Esophagus (tissue), 2 donors: Measurements from ENCODE around the gene WIZ. TPM values are rescaled to one million over a fixed set of nuclear protein-coding genes. Genes with fewer than 3 reads are reported as not detected.

Experiments
- H3K27ac ChIP-seq, 2 donors: one replicate each; pipeline ENCODE4 v1.5.1; 2013; ENCODE audit warnings: low read depth in 2 of 2, mild to moderate bottlenecking in 2 of 2, inconsistent platforms in 1 of 2, low read length in 1 of 2, moderate library complexity in 1 of 2
- H3K27me3 ChIP-seq, 2 donors: one replicate each; pipeline ENCODE4 v1.6.1; 2013; ENCODE audit warnings: low read length in 2 of 2, control low read depth in 1 of 2, mild to moderate bottlenecking in 1 of 2; ENCODE audit not compliant: insufficient read depth in 2 of 2, control insufficient read depth in 1 of 2
- H3K36me3 ChIP-seq, 2 donors: one replicate each; pipeline ENCODE4 v1.6.1; 2013; ENCODE audit warnings: low read length in 1 of 2; ENCODE audit not compliant: control insufficient read depth in 2 of 2, insufficient read depth in 2 of 2
- H3K4me1 ChIP-seq, 2 donors: one replicate each; pipeline ENCODE4 v1.6.1; 2013; ENCODE audit warnings: low read length in 1 of 2; ENCODE audit not compliant: control insufficient read depth in 2 of 2, insufficient read depth in 2 of 2
- H3K4me3 ChIP-seq, 2 donors: one replicate each; pipeline ENCODE4 v1.5.1; 2013; ENCODE audit warnings: low read length in 2 of 2, mild to moderate bottlenecking in 2 of 2, low read depth in 1 of 2, moderate library complexity in 1 of 2
- H3K9me3 ChIP-seq, 2 donors: one replicate each; pipeline ENCODE4 v1.6.1; 2013; ENCODE audit warnings: mild to moderate bottlenecking in 2 of 2, low read depth in 1 of 2, low read length in 1 of 2, moderate library complexity in 1 of 2; ENCODE audit not compliant: control insufficient read depth in 2 of 2, insufficient read depth in 1 of 2
- WGBS, 2 donors: extraction: QIAGEN DNeasy Blood & Tissue Kit; methylation state at CpG; one replicate each; pipeline ENCODE4 v1.1.7; 2013; 5-methylcytosine and 5-hydroxymethylcytosine counted together
- polyA plus RNA-seq, 2 donors: library from polyadenylated mRNA; stranded (reverse); fragments of 200-250 nt; gene quantifications; one replicate each; pipeline ENCODE4 v1.2.3, GENCODE V29; 2013
- donor health status: healthy with polysubstance abuse.
- donor health status: Bipolar disorder and iron deficiency.

The WIZ gene
- polyA plus RNA-seq, 2 donors = 17.4 to 17.5 TPM

DNA sequence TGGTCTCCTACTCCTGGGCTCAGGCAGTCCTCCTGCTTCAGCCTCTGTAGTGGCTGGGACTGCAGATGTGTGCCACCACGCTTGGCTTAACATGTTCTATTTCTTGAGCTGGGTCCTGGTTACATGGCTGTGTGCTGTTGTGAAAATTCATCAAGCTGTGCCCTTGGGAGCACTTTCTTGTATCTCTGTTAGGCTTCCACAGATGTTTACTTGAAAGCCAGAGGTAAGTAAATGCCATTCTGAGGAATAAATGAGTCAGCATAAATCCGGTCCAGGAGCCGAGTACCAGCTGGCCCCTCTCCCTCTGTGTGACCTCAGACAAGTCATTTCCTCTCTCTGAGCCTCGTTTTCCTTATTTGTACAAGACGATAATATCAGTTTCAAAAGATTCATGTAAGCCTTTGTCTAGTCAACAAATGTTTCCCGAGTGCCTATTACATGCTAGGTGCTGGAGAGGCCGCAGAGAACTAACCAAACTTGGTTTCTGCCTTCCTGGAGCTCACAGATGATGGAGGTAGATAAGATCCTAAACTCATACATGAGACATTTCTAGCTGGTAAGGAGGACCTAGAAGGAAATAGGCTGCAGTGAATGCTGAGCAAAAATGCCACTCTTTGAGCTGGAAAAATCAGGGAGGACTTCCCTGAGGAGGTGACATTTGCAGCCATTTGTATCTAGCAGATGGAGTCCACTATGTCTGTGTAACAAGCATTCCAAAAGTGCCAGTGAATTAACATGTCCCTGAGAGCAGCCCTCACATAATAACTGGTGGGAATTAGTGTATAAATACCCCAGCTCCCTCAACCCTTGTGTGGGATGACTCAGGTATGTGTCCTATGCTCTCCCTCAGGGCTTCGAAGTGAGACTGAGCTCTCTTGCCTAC lies 17.3 kb upstream of the WIZ start:
- WGBS, 2 donors = 35 to 36% methylated on average over 8 of the region's 8 CpGs
- H3K27ac ChIP-seq = no peak overlapping the region
- peaks cover 0 to 2% of the 10 kb centered on the region in 2 donors for H3K27me3 ChIP-seq
- no peak overlapping the region for H3K4me3 ChIP-seq
- peaks cover 5 to 13% of the 10 kb centered on the region in 2 donors for H3K4me1 ChIP-seq
- H3K36me3 ChIP-seq = no peaks in the 10 kb centered on the region
- no peaks in the 10 kb centered on the region for H3K9me3 ChIP-seq

DNA sequence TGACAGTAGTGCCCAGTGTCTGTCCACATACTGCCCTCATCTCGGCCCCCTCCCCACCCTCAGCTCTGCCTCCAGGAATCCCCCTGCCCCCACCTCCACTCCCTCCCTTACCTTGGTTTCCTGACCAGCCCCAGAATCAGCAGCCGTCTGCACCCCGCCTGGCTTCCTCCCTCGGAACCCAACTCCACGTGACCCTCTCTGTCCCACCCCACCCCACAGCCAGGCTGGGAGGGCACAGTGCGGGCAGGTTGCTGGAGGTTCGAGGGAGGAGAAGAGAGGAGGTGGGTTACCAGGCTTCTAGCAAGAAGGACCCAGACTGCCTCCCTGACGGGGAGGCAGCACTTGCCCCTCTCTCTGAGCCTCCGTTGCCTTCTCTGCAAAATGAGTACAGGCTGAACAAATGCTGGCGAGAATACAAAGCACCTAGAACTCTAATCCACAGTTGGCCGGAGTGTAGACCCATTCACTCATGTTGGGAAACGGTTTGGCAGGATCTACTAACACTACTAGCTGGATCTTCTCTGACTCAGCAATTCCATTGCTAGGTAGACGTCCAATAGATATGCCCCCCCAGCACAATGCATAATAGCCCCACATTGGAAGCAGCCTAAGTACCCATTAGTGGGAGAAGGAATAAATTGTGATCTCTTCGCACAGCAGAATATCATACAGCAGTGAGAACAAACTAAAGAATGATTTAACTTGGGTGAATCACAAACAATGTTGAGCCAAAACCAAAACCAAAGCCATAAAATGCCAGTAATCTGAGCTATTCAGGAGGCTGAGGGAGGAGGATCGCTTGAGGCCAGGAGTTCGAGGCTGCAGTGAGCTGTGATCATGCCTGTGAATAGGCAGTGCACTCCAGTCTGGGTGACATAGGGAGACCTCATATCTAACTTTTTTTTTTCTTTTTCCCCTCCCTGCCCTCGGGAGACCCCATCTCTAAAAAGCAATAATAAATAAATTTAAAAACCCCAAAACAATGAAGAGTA lies 14.9 kb upstream of the WIZ start, which contains the start of gene RASAL3:
Gene RASAL3, minus strand, starts transcription at position 151 of the 992 bp plus-strand sequence. CDS start 186 bp downstream, outside the sequence.
- peaks cover 0 to 2% of the 10 kb centered on the region in 2 donors for H3K27me3 ChIP-seq
- peaks cover 2 to 10% of the 10 kb centered on the region in 2 donors for H3K4me1 ChIP-seq
- no peaks in the 10 kb centered on the region for H3K36me3 ChIP-seq
- peak within 1 kb of the TSS; percentile 20 to 81 for H3K27ac ChIP-seq
- no peaks in the 10 kb centered on the region for H3K9me3 ChIP-seq
- H3K4me3 ChIP-seq = peak within 1 kb of the TSS; percentile 25 to 41
- WGBS, 2 donors = 24 to 26% methylated on average over 17 of the region's 17 CpGs

DNA sequence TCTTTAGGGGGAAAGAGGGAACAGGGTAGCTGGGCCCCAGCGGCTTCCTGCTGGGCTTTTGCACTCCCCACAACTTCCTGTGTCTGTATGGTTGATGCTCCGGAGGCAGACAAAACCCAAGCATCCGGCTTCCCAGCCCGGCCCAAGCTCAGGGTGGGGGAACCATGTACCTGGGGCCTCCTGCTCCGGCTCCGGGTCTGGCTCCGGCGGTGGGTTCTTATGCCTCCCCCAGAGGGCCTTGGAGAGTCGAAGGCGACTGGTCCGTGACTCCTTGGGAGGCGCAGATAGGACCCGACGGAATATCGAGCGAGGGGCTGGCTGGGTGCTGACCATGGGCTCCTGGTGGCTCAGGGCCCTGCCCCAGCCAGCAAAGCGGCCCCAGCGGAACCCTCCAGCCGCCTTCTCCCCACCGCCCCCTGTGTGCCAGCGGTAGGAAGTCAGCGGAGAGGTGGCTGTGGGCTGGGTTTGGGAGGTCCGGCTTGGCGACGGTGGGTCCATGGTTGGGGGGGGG lies 14.2 kb upstream of the WIZ start:
- WGBS, 2 donors = 40 to 45% methylated on average over 24 to 25 of the region's 25 CpGs
- peak overlapping the region; percentile 20 to 81 for H3K27ac ChIP-seq
- H3K36me3 ChIP-seq = no peaks in the 10 kb centered on the region
- H3K27me3 ChIP-seq = no peaks in the 10 kb centered on the region
- no peaks in the 10 kb centered on the region for H3K9me3 ChIP-seq
- peak overlapping the region; percentile 25 to 41 for H3K4me3 ChIP-seq
- peaks cover 0 to 5% of the 10 kb centered on the region in 2 donors for H3K4me1 ChIP-seq

DNA sequence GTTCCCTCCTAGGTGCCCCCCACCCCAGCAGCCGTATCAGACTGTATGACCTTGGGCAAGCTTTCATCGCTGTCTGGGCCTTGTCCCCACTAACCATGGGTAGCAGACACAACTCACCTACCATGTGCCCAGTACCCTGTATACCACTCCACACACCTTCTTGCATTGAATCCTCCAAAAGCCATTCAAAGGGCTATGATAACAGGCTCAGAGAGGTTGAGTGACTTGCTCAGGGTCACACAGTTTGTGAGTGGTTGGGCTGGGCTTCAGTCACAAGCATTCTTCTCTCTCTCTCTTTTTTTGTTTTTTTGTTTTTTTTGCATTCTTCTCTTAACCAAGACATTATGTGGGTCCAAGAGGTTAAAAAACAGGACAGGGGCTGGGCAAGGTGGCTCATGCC lies 11.9 kb upstream of the WIZ start:
- 64 to 88% methylated on average over 2 of the region's 2 CpGs for WGBS, 2 donors

DNA sequence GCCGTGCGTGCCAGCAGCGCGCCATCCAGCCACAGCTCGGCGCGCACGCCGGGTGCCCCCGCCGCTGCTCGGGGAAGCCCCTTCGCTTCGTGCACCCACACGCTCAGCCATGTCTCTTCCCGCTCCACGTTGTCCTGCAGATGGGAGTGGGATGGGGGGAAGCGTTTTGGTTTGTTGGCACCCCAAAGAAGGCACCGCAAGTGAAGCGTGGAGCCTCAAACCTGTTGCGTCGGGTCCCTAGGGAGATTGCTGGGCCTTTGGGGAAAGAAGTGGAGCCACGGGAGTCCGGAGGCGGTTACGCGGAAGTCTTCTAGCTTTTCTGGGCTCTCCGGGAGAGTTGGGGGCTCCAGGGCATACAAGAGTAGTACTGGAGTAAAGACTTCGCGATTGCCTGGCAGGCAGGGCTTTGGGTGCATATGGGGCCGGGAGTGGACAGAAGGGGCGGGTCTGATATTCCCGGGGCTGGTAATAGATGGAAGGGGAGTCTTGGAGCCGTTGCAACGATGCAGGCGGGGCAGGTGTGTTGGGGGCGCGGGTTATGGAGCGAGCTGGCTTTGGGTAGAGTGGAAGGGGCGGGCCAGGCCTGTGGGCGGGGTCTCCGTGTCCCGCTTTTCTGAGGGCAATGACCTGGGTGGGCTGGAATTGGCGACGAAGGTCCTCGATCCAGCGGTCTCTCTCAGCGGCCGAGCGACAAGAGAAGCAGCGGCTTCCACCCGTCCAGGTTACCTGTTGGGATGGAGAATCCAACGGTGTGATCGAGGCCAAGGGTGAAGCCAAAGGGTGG lies 8.1 kb upstream of the WIZ start:
- Histone ChIP-seq H3K27me3 (no peaks in the 10 kb centered on the region), H3K4me3 (peak overlapping the region; percentile 26 to 40), H3K4me1 (peaks cover 5 to 12% of the 10 kb centered on the region in 2 donors), H3K36me3 (no peaks in the 10 kb centered on the region), H3K27ac (no peak overlapping the region), H3K9me3 (no peaks in the 10 kb centered on the region)
- 30 to 32% methylated on average over 53 to 54 of the region's 54 CpGs for WGBS, 2 donors

More for the DNA sequence above, 11.9 kb upstream of the WIZ start:
- Histone ChIP-seq H3K36me3 (no peaks in the 10 kb centered on the region), H3K4me1 (peaks cover 4 to 12% of the 10 kb centered on the region in 2 donors), H3K9me3 (no peaks in the 10 kb centered on the region), H3K4me3 (no peak overlapping the region), H3K27me3 (no peaks in the 10 kb centered on the region), H3K27ac (no peak overlapping the region)

DNA sequence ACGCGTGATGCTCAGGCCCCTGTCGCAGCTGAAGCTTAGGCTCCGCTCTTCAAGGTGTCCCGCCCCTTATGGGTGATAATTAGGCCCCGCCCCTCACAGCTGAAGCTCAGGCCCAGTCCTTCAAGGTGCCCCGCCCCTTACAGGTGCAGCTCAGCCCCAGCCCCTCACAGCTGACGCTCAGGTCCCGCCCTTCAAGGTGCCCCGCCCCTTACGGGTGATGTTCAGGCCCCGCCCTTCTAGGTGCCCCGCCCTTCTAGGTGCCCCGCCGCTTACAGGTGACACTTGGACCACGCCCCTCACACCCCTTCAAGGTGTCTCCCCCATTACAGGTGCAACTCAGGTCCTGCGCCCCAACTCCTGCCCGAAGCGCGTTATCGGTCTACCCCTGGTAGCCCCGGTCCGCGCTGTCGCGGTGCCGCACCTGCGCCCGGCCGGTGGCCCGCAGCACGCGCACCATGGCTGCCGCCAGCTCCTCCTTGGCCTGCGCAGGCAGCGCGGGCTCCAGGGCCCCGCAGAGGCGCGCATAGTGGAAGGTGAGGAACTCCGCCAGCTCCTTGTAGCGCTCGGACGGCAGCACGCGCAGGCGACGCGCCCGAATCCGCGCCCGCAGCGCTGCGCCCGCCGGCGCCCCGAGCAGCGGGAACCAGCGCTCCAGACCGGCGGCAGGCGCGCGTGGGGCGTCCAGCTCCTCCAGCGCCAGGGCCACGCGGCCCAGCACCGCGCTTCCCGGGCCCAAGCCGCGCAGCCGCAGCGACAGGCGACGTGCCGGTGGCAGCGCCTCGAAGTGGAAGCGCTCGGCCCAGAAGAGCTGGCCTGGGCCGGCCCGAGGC lies 7.3 kb upstream of the WIZ start:
- Histone ChIP-seq H3K27me3 (no peaks in the 10 kb centered on the region), H3K4me3 (peak overlapping the region; percentile 26 to 40), H3K9me3 (no peaks in the 10 kb centered on the region), H3K27ac (no peak overlapping the region), H3K4me1 (peaks cover 11 to 16% of the 10 kb centered on the region in 2 donors), H3K36me3 (no peaks in the 10 kb centered on the region)
- WGBS, 2 donors = 21 to 33% methylated on average over 78 to 86 of the region's 86 CpGs

DNA sequence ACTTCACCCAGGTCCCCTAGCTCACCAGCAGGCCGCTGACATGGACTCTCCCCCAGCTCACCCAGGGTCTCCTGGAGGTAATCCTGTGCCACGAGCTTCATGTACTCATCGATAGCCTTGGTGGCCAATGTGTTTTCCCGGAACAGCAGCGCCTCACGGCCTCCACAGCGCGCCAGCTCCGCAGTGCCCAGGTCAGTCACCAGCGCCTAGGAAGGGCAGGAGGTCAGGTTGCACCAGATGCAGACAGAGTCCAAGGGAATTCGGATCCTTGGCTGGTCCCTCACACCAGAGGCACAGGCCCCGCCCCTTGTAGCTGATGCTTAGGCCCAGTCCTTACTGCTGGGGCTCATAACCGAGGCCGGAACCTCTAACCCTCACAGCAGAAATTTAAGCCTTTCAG lies 6.7 kb upstream of the WIZ start:
- Histone ChIP-seq H3K27ac (no peak overlapping the region), H3K4me1 (peaks cover 11 to 16% of the 10 kb centered on the region in 2 donors), H3K4me3 (no peak overlapping the region), H3K9me3 (no peaks in the 10 kb centered on the region), H3K27me3 (no peaks in the 10 kb centered on the region), H3K36me3 (no peaks in the 10 kb centered on the region)
- 36 to 39% methylated on average over 14 of the region's 14 CpGs for WGBS, 2 donors

DNA sequence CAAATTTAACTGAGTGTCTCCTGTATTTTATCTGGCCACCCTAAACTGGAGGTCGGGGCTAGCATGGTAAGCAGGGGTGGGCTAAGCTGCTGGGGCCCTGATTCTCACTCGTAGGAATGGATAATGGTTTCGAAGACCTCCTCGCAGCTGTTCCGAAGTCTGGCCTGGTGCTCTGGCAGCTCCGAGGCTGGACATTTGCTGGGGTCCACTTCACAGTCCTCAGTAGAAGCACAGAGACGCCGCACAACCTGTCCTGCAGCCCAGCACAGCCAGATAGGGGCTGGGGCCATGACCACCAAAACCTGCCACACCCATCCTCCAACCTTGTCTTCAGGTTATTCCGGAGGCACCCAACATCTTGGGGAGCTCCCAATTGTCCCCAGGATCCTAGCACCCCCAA lies 6.2 kb upstream of the WIZ start:
- no peaks in the 10 kb centered on the region for H3K9me3 ChIP-seq
- no peaks in the 10 kb centered on the region for H3K27me3 ChIP-seq
- H3K36me3 ChIP-seq = no peaks in the 10 kb centered on the region
- H3K27ac ChIP-seq = no peak overlapping the region
- H3K4me1 ChIP-seq = peaks cover 11 to 16% of the 10 kb centered on the region in 2 donors
- WGBS, 2 donors = 88 to 91% methylated on average over 9 of the region's 9 CpGs
- H3K4me3 ChIP-seq = no peak overlapping the region
